Esophagus squamous epithelium (tissue), 4 donors: ENCODE measurements around the gene DEAF1.

ENCODE experiments used
- CTCF ChIP-seq, 6 experiments: fragments of 450-650 bp in 4 of 6; fragments of 200-600 bp in 2 of 6; sonication (generic) in 2 of 6; IDR thresholded peaks; one replicate each; pipeline ENCODE4 v1.5.1; 2016 to 2019; ENCODE audit warnings: antibody characterized with exemption in 6 of 6, mild to moderate bottlenecking in 4 of 6, moderate library complexity in 4 of 6
- POLR2A ChIP-seq, 4 donors: fragments of 450-650 bp; IDR thresholded peaks; one replicate each; pipeline ENCODE4 v1.6.1; 2017; ENCODE audit warnings: antibody characterized with exemption in 4 of 4, mild to moderate bottlenecking in 4 of 4, moderate library complexity in 3 of 4

- TF ChIP-seq CTCF (IDR thresholded peaks at IDR 0.05) = no peak
- TF ChIP-seq POLR2A (IDR thresholded peaks at IDR 0.05) = no peak
Observed at GRCh38 chr11:624705-625635, 70.1 kb downstream of the DEAF1 start, which contains the start of gene CDHR5.
